ENCODE results near the gene SPRYD3. TPM values are rescaled to one million over a fixed set of nuclear protein-coding genes. Genes with fewer than 3 reads are reported as not detected.

SPRYD3 gene
- total RNA-seq, 1 donor from 2014 or later, result 28.3 TPM

DNA sequence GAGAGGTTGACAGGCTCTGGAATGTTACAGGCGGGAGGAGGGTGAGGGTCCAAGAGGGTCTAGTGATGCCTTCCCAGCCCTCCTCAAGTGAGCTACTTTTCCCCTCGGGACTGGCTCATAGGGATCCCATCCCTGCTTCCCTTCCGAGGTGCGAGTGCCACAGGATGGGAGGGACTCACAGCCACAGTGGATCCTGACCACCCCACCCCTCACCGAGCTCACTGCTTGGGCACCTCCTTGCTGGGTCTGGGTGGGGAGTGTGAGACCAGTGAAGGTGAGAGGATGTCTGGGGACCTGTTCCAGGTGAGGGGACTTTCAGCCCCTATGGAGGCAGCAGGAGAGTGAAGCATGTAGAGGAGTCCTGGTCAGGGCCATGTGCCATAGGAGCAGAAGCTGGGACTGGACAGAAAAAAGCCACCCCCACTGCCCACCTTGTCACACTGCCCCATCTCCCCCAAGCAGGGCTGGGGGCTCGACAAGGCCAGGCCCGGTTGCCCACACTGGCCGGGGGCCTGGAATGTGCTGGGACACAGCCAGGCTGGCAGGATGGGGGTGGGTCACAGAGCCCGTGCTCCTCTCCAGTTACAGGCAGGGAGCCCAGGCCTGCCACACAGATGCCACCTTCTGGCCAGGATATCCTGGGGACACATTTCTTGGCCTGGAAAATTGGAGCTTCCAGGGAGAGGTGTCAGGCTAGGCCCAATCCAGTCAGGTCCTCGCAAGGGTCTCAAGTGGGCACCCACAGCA is 31.0 kb downstream of the SPRYD3 start:
- H3K27ac Mint-ChIP-seq (ENCODE audit: unreplicated experiment), result peak overlapping the region; percentile 98
- TF ChIP-seq, protein P1, sequence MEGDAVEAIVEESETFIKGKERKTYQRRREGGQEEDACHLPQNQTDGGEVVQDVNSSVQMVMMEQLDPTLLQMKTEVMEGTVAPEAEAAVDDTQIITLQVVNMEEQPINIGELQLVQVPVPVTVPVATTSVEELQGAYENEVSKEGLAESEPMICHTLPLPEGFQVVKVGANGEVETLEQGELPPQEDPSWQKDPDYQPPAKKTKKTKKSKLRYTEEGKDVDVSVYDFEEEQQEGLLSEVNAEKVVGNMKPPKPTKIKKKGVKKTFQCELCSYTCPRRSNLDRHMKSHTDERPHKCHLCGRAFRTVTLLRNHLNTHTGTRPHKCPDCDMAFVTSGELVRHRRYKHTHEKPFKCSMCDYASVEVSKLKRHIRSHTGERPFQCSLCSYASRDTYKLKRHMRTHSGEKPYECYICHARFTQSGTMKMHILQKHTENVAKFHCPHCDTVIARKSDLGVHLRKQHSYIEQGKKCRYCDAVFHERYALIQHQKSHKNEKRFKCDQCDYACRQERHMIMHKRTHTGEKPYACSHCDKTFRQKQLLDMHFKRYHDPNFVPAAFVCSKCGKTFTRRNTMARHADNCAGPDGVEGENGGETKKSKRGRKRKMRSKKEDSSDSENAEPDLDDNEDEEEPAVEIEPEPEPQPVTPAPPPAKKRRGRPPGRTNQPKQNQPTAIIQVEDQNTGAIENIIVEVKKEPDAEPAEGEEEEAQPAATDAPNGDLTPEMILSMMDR (IDR thresholded peaks at IDR 0.05), result peak; percentile 46
- no peaks in the 10 kb centered on the region for H3K36me3 Mint-ChIP-seq (ENCODE audit: unreplicated experiment)
- H3K4me3 Mint-ChIP-seq (ENCODE audit: unreplicated experiment), result peak overlapping the region; percentile 83
- no peaks in the 10 kb centered on the region for H3K27me3 Mint-ChIP-seq (ENCODE audit: unreplicated experiment)
- peak; percentile 89 for DNase-seq (ENCODE audit: extremely low spot score, unreplicated experiment)
- H3K9me3 Mint-ChIP-seq (ENCODE audit: unreplicated experiment), result no peaks in the 10 kb centered on the region
- H3K4me1 Mint-ChIP-seq (ENCODE audit: unreplicated experiment), result peaks cover 82% of the 10 kb centered on the region

DNA sequence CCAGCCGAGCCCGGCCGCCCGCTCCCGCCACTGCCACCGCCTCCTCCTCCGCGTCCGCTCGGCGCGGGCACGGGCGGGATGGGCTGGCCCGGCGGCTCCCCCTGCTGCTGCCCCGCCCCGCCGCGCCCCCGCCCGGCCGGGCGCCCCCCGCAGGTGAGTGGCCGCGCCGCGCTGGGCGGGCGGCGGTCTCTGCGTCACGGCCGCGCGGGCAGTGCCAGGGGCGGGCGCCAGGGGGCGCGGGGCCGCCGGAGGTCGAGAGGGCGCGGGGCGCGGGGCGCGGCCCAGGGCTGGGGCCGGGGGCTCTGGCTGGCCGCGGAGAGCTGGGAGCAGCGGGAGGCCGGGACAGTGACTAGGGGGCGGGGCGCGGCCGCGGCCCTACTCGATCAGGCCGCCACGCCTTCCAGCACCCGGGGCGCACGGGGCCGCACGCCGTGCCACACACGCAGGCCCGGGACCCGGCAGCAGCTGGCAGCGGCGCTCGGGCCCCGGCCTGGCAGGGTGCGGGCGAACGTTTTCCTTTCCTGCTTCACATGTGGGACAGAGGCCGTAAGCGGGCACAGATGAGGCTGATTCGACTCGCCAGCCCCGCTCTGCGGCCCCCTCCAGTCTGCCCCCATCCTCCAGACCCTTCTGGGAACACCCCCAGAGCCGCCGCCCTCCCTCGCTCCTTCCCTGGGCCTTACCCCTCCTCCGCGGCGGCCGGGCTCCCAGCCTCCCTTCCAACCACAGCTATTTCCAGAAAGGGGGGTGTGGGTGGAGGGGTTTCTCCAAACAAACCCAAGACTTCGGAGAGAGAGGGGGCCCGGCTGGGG is 31.8 kb downstream of the SPRYD3 start:
- Mint-ChIP-seq H3K4me1 (ENCODE audit: unreplicated experiment) (peaks cover 77% of the 10 kb centered on the region), H3K27ac (ENCODE audit: unreplicated experiment) (peak overlapping the region; percentile 98), H3K9me3 (ENCODE audit: unreplicated experiment) (no peaks in the 10 kb centered on the region), H3K4me3 (ENCODE audit: unreplicated experiment) (peak overlapping the region; percentile 83), H3K36me3 (ENCODE audit: unreplicated experiment) (peaks cover 2% of the 10 kb centered on the region), H3K27me3 (ENCODE audit: unreplicated experiment) (no peaks in the 10 kb centered on the region)
- DNase-seq (ENCODE audit: extremely low spot score, unreplicated experiment), result peak; percentile 94
- TF ChIP-seq, protein P1 (IDR thresholded peaks at IDR 0.05), result peak; percentile 30

DNA sequence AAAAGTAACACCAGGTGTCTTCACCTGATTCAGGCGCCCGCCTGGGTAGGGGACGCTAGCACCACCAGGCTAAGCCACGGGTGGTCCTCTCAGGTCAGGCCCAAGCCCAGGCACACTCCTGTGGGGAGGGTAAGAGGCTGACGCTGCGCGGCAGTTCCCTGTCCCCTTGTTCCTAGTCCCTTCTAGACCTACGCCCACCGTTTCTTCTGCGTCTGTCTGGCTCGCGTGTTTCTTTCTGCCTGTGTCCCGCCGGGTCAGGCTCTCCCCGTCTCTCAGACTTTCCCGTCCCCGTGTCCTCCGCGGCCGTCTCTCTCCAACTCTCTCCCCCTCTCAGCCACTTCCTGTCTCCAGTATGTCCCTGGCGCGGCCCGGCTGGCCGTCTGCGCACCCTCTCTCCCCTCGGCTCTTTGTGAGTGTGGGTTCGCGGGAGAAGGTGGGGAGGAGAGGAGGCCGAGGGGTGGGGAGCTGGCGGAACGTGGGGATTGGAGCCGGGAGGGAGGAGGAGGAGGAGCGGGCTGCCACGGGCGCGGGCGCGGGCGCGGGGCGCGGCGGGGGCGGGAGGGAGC is 32.5 kb downstream of the SPRYD3 start:
- peak overlapping the region; percentile 96 for H3K4me3 Mint-ChIP-seq (ENCODE audit: unreplicated experiment)
- peaks cover 8% of the 10 kb centered on the region for H3K36me3 Mint-ChIP-seq (ENCODE audit: unreplicated experiment)
- H3K27me3 Mint-ChIP-seq (ENCODE audit: unreplicated experiment), result no peaks in the 10 kb centered on the region

DNA sequence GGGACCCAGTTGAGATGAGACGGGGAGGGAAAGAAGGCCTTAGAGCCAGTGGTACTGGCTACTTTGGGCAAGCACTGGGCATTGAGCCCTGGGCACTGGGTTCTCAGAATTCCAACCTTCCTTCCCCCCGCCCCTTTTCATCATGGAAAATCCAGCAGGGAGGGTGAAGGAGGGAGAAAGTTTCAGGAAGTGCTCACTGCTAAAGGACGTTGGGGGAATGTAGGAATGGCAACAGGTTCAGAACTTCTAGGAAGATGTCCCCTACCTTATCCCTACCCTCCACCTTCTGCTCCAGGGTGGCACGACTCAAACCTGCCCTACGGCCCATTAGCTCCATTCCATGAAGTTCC is 33.5 kb downstream of the SPRYD3 start:
- no peaks in the 10 kb centered on the region for H3K27me3 Mint-ChIP-seq (ENCODE audit: unreplicated experiment)
- peak overlapping the region; percentile 100 for H3K27ac Mint-ChIP-seq (ENCODE audit: unreplicated experiment)
- TF ChIP-seq, protein P1 (IDR thresholded peaks at IDR 0.05), result no peak
- peak overlapping the region; percentile 96 for H3K4me3 Mint-ChIP-seq (ENCODE audit: unreplicated experiment)
- peaks cover 60% of the 10 kb centered on the region for H3K4me1 Mint-ChIP-seq (ENCODE audit: unreplicated experiment)
- DNase-seq (ENCODE audit: extremely low spot score, unreplicated experiment), result peak; percentile 62
- H3K9me3 Mint-ChIP-seq (ENCODE audit: unreplicated experiment), result no peaks in the 10 kb centered on the region
- H3K36me3 Mint-ChIP-seq (ENCODE audit: unreplicated experiment), result peaks cover 13% of the 10 kb centered on the region

More for the DNA sequence above, 32.5 kb downstream of the SPRYD3 start:
- H3K27ac Mint-ChIP-seq (ENCODE audit: unreplicated experiment), result peak overlapping the region; percentile 100
- H3K4me1 Mint-ChIP-seq (ENCODE audit: unreplicated experiment), result peaks cover 70% of the 10 kb centered on the region
- TF ChIP-seq, protein P1 (IDR thresholded peaks at IDR 0.05), result no peak
- no peaks in the 10 kb centered on the region for H3K9me3 Mint-ChIP-seq (ENCODE audit: unreplicated experiment)
- DNase-seq (ENCODE audit: extremely low spot score, unreplicated experiment), result peak; percentile 93

Data from osteocyte (in vitro differentiated cells).